Measurements from ENCODE around the gene SNX11. TPM values are rescaled to one million over a fixed set of nuclear protein-coding genes. Genes with fewer than 3 reads are reported as not detected.
"Not testable (repeated sequence)": the region's sequence is repeated elsewhere in the genome, so short reads cannot be mapped to it uniquely, and the experiment has no call there.

SNX11 gene
- total RNA-seq, 4 donors from 2014 or later: 0.77 to 20.6 (median 14.8) TPM

- peak overlapping the region; percentile 40 to 67 for H3K27ac ChIP-seq
- no peak for TF ChIP-seq POLR2A (IDR thresholded peaks at IDR 0.05)
- TF ChIP-seq, protein P1, sequence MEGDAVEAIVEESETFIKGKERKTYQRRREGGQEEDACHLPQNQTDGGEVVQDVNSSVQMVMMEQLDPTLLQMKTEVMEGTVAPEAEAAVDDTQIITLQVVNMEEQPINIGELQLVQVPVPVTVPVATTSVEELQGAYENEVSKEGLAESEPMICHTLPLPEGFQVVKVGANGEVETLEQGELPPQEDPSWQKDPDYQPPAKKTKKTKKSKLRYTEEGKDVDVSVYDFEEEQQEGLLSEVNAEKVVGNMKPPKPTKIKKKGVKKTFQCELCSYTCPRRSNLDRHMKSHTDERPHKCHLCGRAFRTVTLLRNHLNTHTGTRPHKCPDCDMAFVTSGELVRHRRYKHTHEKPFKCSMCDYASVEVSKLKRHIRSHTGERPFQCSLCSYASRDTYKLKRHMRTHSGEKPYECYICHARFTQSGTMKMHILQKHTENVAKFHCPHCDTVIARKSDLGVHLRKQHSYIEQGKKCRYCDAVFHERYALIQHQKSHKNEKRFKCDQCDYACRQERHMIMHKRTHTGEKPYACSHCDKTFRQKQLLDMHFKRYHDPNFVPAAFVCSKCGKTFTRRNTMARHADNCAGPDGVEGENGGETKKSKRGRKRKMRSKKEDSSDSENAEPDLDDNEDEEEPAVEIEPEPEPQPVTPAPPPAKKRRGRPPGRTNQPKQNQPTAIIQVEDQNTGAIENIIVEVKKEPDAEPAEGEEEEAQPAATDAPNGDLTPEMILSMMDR (IDR thresholded peaks at IDR 0.05): no peak
- intact Hi-C loops (cut with DNase I; ENCODE audit: low total_unique reads): no loop called here
- H3K9me3 ChIP-seq: no peaks in the 10 kb centered on the region
- no peak overlapping the region for H3K4me3 ChIP-seq
- no peaks in the 10 kb centered on the region for H3K27me3 ChIP-seq
- DNase-seq: no peak
- no peaks in the 10 kb centered on the region for H3K4me1 ChIP-seq
- H3K36me3 ChIP-seq: no peaks in the 10 kb centered on the region
Observed at GRCh38 chr17:48068491-48068961, 39.0 kb upstream of the SNX11 start.

DNA sequence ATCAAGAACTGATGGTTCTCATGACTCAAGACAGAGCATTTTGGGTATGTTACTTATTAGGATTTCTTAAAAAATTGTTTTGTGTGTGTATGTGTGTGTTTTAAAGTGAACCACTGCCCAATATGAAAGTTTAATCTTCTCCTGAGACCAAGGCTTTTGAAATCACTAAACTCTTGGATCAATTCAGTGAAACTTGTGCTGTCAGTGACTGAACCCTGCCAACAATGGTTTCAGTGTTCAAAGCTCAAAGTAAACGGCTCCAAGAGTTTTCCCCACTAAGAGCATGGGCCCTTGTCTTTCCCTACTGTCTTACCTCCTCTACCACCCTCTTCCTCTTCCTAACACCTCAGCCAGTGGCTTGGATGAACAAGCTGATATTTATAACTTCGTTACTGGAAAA lies 37.4 kb upstream of the SNX11 start:
- H3K4me1 ChIP-seq: no peaks in the 10 kb centered on the region
- DNase-seq: no peak
- H3K4me3 ChIP-seq: no peak overlapping the region
- intact Hi-C loops (cut with DNase I; ENCODE audit: low total_unique reads): no loop called here
- no peak overlapping the region for H3K27ac ChIP-seq
- H3K36me3 ChIP-seq: no peaks in the 10 kb centered on the region
- H3K9me3 ChIP-seq: no peaks in the 10 kb centered on the region
- no peaks in the 10 kb centered on the region for H3K27me3 ChIP-seq
- TF ChIP-seq, protein P1 (IDR thresholded peaks at IDR 0.05): no peak
- no peak for TF ChIP-seq POLR2A (IDR thresholded peaks at IDR 0.05)

GRCh38 chr17:48071654-48072053 lies 35.9 kb upstream of the SNX11 start:
- no peak overlapping the region for H3K27ac ChIP-seq
- H3K36me3 ChIP-seq: no peaks in the 10 kb centered on the region
- no peak for DNase-seq
- no peaks in the 10 kb centered on the region for H3K9me3 ChIP-seq
- no peaks in the 10 kb centered on the region for H3K4me1 ChIP-seq
- H3K27me3 ChIP-seq: no peaks in the 10 kb centered on the region
- TF ChIP-seq POLR2A (IDR thresholded peaks at IDR 0.05): no peak
- intact Hi-C loops (cut with DNase I; ENCODE audit: low total_unique reads): loop anchor here (2.0 kb wide), 1 partner anchor 45 kb away; no protein-coding TSS in a partner anchor
- H3K4me3 ChIP-seq: no peak overlapping the region

DNA sequence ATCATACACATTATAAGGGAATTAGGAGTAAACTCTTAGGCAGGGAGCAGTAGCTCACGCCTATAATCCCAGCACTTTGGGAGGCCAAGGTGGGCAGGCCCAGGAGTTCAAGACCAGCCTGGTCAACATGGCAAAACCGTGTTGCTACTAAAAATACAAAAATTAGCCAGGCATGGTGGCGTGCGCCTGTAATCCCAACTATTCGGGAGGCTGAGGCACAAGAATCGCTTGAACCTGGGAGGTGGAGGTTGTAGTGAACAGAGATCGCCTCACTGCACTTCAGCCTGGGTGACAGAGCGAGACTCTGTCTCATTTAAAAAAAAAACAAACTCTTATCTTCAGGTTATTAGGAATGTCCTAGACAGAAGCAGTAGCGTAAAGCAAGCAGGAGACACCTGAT lies 34.8 kb upstream of the SNX11 start:
- DNase-seq, H3K36me3 ChIP-seq, H3K27ac ChIP-seq, H3K4me3 ChIP-seq, H3K9me3 ChIP-seq, H3K27me3 ChIP-seq, H3K4me1 ChIP-seq: not testable (repeated sequence)
- intact Hi-C loops (cut with DNase I; ENCODE audit: low total_unique reads): loop anchor here (2.0 kb wide), 1 partner anchor 46 kb away; no protein-coding TSS in a partner anchor

DNA sequence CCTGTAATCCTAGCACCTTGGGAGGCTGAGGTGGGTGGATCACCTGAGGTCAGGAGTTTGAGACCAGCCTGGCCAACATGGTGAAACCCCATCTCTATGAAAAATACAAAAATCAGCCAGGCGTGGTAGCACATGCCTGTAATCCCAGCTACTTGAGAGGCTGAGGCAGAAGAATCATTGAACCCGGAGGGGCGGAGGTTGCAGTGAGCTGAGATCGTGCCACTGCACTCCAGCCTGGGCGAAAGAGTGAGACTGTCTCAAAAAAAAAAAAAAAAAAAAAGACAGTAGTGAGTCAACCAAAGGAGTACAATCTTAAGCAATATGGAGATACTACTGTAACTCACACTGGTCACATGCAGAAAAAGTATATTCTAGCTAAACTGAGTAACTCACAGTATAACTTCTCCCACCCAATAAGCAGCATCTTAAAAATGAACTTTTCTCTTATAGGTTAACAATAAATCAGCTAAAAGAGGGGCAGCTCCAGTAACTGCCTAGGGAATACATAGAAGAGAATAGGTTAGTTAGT lies 33.9 kb upstream of the SNX11 start:
- H3K4me1 ChIP-seq, H3K27me3 ChIP-seq, DNase-seq, H3K9me3 ChIP-seq, H3K36me3 ChIP-seq, H3K4me3 ChIP-seq: not testable (repeated sequence)
- H3K27ac ChIP-seq: peak overlapping the region; percentile 28 to 56
- intact Hi-C loops (cut with DNase I; ENCODE audit: low total_unique reads): loop anchor here (2.0 kb wide), 1 partner anchor 47 kb away; no protein-coding TSS in a partner anchor

DNA sequence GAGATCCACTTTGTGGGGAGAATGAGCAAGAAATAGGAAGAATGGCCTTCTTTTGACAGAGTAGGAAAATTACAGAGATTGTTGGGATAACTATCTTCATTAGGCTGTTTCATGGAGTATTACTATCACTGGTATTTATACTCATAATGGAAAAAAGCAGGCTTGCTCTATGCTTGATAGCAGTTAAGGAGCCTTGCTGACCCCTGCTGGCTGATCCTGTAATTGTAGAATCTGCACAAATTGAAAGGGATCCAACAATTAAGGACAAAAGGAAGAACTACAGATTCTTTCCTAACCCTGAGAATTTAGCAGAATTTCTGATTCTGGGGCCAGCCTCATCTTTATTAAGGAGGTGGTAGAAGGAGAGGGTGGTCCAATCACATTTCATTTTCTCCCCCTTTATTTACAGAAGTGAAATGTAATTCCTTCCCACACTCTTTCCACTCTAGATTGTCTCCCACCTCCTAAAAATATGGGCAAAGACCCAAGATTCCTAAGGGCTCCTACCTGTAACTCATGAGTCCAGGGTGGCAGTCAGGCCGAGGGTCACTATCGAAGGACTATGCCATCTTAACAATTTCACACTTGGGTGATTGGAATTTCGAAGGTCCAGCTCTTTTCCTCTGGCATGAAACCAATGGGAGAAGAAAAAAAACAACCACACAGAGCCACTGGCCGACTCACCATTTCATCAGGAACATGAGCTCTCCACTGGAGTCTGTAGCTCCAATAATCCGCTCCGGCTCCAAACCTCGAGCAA lies 33.1 kb upstream of the SNX11 start:
- H3K36me3 ChIP-seq: no peaks in the 10 kb centered on the region
- peak; percentile 73 to 87 for DNase-seq
- peak overlapping the region; percentile 28 to 56 for H3K27ac ChIP-seq
- no peaks in the 10 kb centered on the region for H3K9me3 ChIP-seq
- H3K4me3 ChIP-seq: no peak overlapping the region
- TF ChIP-seq, protein P1 (IDR thresholded peaks at IDR 0.05): peak; percentile 75 to 97 (median 90)
- no peak for TF ChIP-seq POLR2A (IDR thresholded peaks at IDR 0.05)
- intact Hi-C loops (cut with DNase I; ENCODE audit: low total_unique reads): no loop called here
- no peaks in the 10 kb centered on the region for H3K27me3 ChIP-seq
- H3K4me1 ChIP-seq: no peaks in the 10 kb centered on the region

DNA sequence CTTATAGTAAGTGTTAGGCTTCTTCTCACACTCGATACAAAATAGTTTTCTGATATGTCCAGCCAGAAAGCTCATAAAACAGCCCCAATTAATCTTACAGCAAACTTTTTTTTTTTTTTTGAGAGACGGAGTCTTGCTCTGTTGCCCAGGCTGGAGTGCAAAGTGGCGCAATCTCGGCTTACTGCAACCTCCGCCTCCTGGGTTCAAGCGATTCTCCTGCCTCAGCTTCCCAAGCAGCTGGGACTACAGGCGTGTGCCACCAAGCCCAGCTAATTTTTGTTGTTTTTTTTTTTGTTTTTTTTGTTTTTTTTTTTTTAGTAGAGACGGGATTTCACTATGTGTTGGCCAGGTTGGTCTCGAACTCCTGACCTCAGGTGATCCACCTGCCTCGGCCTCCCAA lies 30.4 kb upstream of the SNX11 start:
- H3K9me3 ChIP-seq; H3K4me1 ChIP-seq; intact Hi-C loops (cut with DNase I; ENCODE audit: low total_unique reads); H3K4me3 ChIP-seq; H3K27ac ChIP-seq; H3K27me3 ChIP-seq; H3K36me3 ChIP-seq; DNase-seq: not testable (repeated sequence)
